ENCODE data around the gene YPEL5.
"Not testable (repeated sequence)": the region's sequence is repeated elsewhere in the genome, so short reads cannot be mapped to it uniquely, and the experiment has no call there.

YPEL5 gene

DNA sequence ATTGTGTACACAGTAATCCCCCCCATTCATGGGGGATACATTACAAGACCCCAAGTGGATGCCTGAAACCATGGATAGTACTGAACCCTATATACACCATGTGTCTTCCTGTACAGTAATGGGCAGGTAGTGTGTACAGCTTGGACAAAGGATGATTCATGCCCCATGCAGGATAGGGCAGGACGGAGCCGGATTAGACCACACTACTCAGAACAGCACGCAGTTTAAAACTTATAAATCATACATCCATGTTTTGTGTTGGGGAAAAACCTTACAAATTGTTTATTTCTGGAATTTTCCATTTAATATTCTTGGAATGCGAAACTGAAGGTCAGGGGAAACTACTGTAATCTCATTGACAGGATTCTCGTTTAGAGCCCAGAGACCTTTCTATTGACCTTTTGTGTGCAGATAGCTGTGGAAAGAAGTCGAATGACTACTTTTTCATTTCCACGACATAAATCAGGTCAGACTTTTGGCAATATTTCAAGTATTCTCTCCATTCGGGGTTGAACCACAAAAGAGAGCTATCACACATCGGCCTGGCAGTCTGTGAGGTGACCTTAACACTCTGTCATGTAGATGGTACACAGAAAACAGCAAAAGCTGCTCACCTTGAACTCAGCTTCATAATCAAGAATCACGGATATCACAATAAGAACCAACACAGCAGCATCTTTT is 9.9 kb upstream of the YPEL5 start:
- H3K4me3 ChIP-seq (ENCODE audit: low read depth, low read length): no peak overlapping the region

DNA sequence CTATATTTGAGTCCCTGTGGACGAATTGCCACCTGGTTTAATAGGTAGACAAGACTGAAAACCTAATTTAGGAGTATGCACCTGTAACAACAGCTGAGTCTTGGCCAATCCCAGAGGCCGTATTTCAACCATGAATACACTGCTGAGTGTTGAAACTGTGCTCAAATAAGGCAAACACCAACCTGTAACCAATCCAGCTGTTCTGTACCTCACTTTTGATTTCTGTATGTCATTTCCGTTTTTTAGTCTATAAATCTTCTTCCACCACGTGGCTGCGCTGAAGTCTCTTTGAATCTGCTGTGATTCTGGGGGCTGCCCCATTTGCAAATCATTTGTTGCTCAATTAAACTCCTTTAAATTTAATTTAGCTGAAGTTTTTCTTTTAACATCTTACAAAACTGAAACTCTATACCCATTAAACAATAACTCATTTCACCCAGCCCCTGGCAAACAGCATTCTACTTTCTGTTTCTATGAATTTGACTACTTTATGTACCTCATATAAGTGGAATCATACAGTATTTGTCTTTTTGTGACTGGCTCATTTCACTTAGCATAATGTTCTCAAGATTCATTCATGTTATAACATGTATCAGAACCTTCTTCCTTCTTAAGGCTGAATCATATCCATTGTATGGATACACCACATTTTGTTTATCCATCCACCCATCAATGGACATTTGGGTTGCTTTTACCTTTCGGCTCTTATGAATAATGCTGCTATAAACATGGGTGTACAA is 7.5 kb upstream of the YPEL5 start:
- H3K4me3 ChIP-seq (ENCODE audit: low read depth, low read length): no peak overlapping the region

DNA sequence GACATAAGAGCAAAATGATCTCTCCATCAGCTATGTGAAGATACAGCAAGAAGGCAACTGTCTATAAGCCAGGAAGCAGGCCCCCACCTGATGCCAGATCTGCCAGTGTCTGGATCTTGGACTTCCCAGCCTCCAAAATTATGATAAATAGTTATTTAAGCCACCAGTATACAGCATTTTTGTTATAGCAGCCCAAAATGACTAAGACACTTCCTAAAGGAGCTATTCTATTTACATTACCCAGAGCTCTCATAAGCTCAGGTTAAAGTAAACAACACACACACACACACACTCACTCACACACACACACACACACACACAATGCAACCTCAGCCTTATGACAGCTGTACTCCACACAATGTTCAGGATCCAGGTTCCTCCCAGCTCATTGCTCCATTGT is 5.7 kb upstream of the YPEL5 start:
- H3K4me3 ChIP-seq (ENCODE audit: low read depth, low read length): no peak overlapping the region

DNA sequence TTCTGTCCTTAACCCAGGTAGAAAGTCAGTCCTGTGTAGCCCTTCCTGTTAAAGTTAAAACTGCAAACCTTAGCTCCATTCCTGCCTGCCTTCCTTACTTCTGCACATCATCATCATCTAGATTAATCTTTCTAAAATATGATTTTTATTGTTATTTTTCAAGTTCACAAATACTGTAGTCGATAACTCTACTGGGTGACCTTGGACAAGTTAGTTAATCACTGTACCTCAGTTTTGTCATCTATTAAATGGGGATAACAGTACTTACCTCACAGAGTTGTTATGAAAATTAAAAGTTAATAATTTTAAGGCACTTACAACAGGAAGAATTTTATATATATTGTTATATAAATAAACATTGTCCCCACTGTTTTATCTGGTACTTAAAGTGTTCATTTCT is 2.5 kb upstream of the YPEL5 start:
- H3K4me3 ChIP-seq (ENCODE audit: low read depth, low read length): no peak overlapping the region

DNA sequence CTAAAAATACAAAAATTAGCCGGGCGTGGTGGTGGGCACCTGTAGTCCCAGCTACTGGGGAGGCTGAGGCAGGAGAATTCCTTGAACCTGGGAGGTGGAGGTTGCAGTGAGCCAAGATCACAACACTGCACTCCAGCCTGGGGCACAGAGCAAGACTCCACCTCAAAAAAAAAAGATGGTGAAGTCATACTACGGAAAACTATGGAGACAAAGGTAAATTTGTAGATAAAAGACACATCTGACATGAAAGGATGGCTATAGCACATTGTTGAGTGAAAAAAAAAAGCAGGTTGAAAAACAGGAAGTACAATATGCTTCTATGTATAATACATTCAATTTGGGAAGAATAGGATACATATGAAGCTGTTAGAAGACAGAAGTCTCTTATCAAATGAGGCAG is 1.9 kb upstream of the YPEL5 start:
- not testable (repeated sequence) for H3K4me3 ChIP-seq (ENCODE audit: low read depth, low read length)

DNA sequence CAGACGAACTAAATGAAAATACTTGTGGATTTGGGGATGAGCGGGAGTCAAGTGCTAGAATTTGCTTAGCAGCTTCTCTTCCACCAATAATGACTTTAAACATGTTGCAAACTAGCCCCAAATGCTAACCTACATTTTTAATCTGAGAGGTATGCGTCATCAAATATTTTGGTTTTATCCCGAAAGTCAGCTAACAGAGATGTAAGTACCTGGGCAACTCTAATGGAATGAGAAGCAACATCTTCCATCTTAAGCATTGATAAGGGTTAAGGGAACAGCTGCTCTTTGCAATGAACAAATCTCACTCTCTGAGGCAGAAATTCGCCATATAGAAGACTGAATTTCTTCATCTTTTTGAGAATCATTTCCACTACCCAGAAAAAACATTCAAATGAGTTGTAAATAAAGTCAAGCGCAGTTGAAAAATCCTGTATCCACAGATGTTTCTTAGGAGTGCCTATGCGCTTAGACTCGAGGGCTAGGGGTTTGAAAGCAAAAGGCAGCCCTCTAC is 926 bp upstream of the YPEL5 start:
- H3K4me3 ChIP-seq (ENCODE audit: low read depth, low read length): peak overlapping the region; percentile 43

DNA sequence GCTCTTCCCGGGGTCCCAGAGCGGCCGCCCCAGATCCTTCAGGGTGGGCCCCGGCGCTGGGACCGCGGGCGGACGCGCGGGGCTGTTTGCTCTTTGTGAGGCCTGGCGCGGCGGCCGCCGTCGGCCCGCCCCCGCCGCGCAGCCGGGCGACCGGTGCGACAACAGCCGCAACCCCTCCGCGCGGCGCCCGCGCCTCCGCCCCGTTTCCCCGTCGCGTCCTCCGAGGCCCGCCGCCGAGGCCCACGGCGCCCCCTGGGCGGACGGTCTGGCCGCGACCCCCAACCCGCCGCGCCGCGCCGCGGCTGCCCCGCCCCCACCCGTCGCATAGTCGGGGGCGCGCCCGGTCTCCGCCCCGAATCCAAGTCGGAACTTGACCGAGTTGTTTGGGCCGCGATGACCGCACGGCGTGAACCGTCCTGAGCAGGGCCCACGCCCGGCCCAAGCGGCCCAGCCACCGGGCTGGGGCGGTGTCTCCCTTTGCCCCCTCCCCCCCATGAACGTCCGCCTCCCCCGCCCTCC is 448 bp downstream of the YPEL5 start:
- peak overlapping the region; percentile 62 for H3K4me3 ChIP-seq (ENCODE audit: low read depth, low read length)

DNA sequence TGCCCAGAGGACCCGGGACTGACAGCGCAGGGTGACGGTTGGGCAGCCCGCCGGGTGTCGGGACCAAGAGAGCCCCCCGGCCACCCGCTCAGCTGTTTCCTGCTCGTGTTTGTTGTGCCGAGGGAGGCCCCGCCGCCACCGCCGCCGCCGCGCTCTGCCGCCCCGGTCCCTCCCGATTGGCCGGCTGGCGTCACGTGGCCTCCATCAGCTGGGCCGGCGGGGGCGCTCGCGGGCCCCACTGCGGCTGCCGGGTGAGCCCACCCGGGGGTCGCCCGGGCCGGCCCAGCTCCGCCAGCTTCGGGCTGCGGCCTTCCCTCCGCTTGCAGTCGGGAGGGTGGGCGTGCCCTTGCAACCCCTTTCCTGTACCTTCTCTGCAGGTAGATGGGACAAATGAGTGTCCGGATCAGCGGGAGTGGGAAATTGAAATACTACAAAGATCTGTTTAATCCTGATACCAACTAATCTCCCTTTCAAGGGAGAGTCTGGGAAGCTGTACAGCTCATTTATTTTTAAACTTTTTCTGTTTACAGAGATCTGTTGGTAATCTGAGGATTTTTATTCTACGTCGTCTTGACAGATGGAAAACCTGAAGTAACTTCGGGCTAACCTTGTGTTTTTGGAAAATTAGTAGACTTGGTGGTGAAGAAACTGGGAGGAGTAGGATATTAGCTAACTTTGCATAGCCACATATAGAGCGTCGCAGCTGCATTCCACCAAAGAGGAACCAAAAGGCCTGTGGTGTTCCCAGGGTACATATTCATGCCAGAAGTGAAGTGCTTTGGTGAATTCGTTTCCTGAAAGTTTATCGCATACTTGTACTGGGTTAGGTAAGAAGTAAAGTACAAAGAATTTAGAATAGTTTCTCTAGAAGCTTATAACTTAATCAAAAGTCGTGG is 1.2 kb downstream of the YPEL5 start:
- peak overlapping the region; percentile 62 for H3K4me3 ChIP-seq (ENCODE audit: low read depth, low read length)

DNA sequence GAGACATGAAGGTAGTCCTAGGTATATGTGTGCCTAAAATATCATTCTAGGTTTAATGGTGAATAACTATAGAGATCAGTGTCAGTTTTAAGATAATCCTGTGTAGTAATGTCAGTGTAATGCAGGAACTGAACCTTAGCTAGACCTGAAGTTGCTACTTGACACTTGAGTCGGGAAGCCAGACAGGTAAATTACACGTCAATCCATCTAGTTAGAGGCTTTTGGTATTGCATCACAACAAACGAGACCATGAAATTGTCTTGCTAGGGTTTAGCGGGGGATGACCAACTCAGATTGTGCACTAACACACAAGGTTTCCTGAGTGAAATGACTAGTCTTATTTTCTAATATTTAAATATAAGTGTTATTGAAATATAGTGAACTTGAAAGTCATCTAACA is 2.0 kb downstream of the YPEL5 start:
- H3K4me3 ChIP-seq (ENCODE audit: low read depth, low read length): no peak overlapping the region

DNA sequence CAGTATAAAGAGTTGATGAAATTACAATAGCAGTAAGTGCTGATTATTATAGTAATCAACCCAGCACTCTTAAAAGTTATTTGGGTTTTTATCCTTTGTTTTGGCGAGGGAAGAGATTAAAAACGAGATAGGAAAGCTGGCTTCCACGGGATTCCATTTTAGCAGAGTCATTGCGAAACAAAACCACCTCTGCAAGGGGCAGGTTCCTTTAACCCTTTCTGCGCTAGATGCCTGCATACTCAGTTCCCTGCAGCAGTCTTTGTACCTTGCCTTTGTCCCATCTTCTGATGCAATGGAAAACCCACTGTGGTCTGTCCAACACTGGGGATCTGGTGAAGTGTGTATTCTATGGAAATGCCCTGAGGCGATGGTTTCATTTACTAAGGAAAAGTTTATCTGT is 2.7 kb downstream of the YPEL5 start:
- H3K4me3 ChIP-seq (ENCODE audit: low read depth, low read length): no peak overlapping the region

DNA sequence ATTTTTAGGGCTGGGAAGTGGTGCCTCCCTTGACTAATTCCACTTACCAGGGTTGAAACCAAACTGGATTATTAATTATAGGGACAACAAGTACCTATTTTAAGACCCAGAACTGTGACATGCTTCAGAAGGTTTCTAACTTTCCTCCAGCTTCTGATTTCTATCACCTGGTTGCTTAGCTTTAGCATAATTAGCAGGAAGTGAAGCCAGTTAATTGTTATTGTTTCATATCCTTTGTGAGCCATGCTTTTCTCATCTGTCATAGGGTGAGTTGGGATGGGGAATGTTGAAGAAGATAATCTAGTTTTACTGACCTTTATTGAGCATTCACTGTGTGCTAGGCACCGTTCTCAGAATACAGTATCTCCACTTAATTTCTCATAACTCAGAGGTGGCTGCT is 3.2 kb downstream of the YPEL5 start:
- H3K4me3 ChIP-seq (ENCODE audit: low read depth, low read length): no peak overlapping the region

DNA sequence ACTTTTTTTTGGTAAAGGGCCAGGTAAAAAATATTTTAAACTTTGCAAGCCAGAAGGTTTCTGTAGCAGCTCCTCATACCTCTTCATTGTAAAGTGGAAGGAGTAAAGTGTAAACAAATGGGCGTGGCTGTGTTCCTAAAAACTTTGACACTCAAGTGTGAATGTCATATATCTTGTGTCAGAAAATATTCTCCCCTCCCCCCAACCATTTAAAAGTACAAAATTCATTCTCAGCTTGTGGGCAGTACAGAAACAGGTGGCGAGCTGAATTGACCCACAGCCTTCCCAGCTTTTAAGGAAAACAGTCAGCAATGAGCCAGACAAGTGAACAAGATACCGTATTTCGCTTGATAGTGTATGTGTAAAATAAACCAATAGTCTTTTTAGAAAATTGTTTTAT is 4.0 kb downstream of the YPEL5 start:
- H3K4me3 ChIP-seq (ENCODE audit: low read depth, low read length): no peak overlapping the region

DNA sequence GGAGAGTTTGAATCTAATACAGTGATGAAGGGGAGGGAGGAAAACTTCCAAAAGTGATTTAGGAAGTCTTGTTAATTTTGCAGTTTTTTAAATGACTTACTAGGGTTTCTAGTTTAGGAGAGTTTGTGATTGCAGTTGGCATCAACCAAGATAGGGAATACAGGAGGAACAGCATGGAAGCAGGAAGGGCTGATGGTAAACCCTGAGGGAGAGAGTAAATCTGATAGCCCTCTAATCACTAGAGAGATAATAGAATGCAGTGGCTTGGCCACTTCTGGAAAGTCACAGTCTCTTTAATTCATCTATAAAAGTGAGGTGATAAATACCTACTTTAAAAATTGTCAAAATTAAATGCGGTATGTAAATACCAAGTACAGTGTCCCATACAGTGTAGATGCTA is 5.6 kb downstream of the YPEL5 start:
- H3K4me3 ChIP-seq (ENCODE audit: low read depth, low read length): no peak overlapping the region

DNA sequence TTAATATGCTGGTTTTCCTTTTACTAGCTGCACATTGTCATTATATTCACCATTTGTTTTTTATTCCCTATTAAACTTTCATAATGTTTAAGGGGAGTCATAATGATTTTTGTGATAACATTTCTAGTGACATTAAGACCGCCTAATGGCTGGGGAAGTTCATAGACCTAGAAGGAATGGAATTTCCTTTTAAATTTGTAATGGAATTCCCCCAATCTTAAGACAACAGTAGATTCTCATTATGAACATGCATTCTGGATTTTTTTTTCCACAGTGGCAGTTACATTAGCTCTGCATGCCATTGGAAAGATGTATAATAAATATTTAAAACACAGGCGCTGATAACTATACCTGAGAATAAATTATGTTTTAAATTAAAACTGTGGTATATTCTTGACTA is 8.4 kb downstream of the YPEL5 start:
- no peak overlapping the region for H3K4me3 ChIP-seq (ENCODE audit: low read depth, low read length)

DNA sequence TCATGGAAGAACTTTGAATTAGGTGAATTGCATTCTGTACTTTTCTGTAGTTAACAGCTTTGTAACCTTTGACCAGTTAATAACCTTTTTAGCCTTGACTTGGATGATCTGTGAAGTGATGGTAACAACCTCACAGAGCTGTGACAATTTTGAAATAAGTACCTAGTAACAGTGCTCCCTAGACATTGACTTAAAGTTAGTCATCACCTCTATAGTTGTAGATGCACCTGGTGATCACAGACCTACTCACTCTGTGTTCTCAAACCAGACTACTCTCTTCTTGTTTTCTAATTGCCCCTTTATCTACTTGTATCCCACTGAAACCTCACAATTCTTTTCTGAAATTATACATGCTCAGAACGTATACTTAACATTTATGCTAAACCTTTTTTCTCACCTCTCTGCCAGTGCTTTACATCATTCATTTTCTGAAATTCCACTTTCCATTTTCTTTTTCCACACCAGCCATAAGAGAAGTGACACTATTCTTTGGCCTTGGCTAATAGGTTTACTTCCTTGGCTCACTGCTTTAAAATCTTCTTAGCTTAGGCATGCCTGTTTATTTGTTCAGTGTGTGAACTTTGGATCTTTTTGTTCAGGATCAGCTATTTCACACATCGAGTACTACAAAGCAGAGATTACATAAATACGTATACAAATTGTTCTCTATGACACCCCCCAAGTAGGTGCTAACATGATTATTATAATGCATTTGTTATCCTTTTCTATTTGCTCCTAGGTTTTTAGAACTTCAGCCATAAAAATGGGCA is 9.3 kb downstream of the YPEL5 start:
- H3K4me3 ChIP-seq (ENCODE audit: low read depth, low read length): no peak overlapping the region

DNA sequence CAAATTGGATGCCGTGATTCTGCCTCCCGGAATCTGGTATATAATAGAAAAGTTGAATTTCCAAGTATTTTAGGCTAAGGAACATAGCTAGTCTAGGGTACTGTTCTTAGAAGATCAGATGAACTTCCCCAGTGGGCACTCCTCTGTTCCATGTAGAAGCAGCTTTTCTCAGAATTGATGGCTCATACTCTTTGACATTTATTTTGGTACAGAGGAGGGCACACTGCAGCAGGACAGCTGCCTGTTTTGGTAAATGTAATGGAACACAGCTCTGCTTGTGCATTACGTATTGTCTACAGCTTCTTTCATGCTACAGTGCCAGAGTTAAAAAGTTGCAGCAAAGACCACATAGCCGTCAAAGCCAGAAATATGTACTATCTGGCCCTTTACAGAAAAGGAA is 10.8 kb downstream of the YPEL5 start:
- H3K4me3 ChIP-seq (ENCODE audit: low read depth, low read length): no peak overlapping the region

DNA sequence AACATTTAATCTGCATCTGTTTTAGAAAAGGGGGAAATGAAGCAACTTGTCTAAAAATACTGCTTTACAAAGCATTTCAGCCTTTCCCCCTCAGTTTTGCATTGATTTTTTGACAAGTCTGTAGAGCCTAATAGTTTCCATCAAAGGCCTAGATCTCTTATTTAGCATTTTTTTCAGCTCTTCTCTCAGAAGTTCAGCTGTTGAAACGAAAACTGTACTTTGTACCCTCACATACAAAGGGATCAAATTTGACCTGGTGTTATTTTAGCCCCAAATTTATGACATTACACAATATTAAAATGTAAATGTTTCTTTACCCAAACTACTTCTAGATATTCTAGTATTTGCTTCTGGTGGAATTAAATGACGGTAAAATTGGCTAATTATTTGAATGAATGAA is 13.0 kb downstream of the YPEL5 start:
- no peak overlapping the region for H3K4me3 ChIP-seq (ENCODE audit: low read depth, low read length)

DNA sequence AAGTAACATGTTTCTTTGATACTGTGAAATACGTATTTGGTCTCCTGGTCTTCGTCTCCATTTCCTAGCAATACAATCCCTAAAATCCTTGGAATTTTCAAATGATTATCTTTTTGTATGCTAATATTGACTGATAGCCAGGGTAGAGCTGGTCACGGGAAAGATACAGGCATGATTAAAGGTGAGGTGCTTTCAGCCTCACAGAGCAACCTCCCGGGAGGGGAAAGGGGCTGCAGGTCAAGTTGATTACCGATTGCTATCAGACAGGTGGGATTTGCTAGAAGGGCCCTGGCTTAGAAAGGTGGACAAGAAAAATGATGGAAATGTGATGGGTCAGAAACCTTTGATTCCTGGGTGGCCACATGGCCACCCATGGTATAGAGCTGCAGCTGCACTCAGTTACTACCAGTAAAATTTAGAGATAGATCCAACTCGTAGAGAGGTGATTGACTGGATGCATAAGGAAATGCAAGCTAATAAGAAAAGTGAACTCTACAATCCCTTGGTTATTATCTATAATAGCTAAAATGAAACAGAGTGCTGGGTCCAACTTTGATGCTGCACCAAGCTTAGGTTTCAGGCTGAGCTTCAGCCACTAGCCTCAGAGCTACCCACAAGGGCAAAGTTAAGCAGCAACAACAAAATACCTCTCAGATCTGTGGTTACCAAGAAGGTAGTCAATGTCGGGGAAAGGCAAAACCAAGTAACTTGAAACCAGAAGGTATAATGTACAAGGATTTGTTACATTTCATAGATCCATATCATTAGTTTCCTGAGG is 15.3 kb downstream of the YPEL5 start:
- no peak overlapping the region for H3K4me3 ChIP-seq (ENCODE audit: low read depth, low read length)

DNA sequence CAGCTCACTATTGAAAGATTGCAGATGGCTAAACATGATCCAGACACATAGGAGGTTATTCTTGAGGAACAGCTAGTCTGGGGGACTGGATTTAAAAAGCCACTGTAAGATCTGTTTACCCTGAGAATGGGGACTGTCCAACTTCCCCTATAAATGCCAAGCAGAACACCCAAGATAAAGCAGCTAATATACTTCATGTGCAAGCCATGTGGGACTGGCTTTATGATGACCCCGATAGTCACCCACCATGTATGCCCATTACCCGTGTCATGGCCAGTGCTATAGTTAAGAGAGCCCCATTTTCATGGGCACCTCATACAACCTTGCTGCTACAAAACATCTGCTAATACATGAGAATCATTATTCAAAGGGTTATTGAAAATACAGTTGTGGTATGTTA is 16.0 kb downstream of the YPEL5 start:
- H3K4me3 ChIP-seq (ENCODE audit: low read depth, low read length): no peak overlapping the region
